ENCODE results near the gene PFKL.

DNA sequence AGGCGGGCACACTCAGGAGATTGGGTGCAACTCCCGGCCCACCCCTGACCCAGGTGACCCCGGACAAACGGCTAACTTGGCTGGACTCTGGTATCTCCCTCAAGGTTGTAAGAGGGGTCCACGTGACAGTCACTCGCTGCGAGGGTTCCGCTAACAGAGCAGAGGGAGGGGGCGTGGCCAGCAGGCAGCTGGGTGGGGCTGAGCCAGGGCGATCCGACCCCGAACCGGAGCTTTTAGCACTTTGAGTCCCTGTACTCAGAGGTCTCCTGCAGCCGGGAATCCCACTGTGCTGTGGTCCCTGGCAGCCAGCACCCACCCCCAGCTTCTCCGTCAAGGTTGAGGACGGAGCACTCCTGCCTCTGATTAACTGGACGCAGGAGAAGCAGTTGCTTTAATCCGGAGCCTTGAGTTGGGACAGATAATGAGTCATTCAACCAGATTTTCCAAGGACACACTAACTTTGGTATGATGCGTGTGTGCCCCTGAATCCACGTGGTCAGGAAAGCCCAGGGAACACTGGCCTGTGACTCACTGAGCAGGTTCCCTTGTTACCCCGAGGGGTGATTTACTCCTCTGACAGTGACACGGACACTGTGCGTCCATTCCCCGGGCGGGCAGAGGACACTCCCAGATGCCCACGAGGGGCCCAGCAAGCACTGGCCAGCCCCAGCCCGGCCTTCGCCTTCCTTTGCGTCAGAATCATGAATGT is 70.3 kb downstream of the PFKL start:
- TF ChIP-seq EP300 (IDR thresholded peaks at IDR 0.05): no peak
- TF ChIP-seq, protein P1, sequence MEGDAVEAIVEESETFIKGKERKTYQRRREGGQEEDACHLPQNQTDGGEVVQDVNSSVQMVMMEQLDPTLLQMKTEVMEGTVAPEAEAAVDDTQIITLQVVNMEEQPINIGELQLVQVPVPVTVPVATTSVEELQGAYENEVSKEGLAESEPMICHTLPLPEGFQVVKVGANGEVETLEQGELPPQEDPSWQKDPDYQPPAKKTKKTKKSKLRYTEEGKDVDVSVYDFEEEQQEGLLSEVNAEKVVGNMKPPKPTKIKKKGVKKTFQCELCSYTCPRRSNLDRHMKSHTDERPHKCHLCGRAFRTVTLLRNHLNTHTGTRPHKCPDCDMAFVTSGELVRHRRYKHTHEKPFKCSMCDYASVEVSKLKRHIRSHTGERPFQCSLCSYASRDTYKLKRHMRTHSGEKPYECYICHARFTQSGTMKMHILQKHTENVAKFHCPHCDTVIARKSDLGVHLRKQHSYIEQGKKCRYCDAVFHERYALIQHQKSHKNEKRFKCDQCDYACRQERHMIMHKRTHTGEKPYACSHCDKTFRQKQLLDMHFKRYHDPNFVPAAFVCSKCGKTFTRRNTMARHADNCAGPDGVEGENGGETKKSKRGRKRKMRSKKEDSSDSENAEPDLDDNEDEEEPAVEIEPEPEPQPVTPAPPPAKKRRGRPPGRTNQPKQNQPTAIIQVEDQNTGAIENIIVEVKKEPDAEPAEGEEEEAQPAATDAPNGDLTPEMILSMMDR (IDR thresholded peaks at IDR 0.05): no peak
- no peak for TF ChIP-seq FOSB (CRISPR knock-in tag; IDR thresholded peaks at IDR 0.05)
- TF ChIP-seq KDM1A (IDR thresholded peaks at IDR 0.05; ENCODE audit: low read depth): no peak
- no peak for TF ChIP-seq SMC3 (IDR thresholded peaks at IDR 0.05)
- TF ChIP-seq MAFK (IDR thresholded peaks at IDR 0.05; ENCODE audit: partially characterized antibody): no peak
- TF ChIP-seq, protein P2, sequence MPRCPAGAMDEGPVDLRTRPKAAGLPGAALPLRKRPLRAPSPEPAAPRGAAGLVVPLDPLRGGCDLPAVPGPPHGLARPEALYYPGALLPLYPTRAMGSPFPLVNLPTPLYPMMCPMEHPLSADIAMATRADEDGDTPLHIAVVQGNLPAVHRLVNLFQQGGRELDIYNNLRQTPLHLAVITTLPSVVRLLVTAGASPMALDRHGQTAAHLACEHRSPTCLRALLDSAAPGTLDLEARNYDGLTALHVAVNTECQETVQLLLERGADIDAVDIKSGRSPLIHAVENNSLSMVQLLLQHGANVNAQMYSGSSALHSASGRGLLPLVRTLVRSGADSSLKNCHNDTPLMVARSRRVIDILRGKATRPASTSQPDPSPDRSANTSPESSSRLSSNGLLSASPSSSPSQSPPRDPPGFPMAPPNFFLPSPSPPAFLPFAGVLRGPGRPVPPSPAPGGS (IDR thresholded peaks at IDR 0.05): no peak
- TF ChIP-seq MAZ (IDR thresholded peaks at IDR 0.05; ENCODE audit: borderline replicate concordance, low read depth, low read length): no peak
- TF ChIP-seq, protein P3, sequence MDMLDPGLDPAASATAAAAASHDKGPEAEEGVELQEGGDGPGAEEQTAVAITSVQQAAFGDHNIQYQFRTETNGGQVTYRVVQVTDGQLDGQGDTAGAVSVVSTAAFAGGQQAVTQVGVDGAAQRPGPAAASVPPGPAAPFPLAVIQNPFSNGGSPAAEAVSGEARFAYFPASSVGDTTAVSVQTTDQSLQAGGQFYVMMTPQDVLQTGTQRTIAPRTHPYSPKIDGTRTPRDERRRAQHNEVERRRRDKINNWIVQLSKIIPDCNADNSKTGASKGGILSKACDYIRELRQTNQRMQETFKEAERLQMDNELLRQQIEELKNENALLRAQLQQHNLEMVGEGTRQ (IDR thresholded peaks at IDR 0.05): 0 out of 2 replicates have a peak, but pooled peaks have one; percentile 10
- no peak for TF ChIP-seq POLR2A (IDR thresholded peaks at IDR 0.05; ENCODE audit: low read length)
- TF ChIP-seq CEBPB (IDR thresholded peaks at IDR 0.05): no peak
- no peak for TF ChIP-seq PHF8 (IDR thresholded peaks at IDR 0.05; ENCODE audit: borderline replicate concordance, low read depth)
